Renal cortex interstitium (tissue), 11 donors: Measurements from ENCODE around the gene NAB2. TPM values are rescaled to one million over a fixed set of nuclear protein-coding genes. Genes with fewer than 3 reads are reported as not detected.
A peak's percentile ranks its signal among the peaks of the same experiment; 100 is the strongest.
"Not testable (repeated sequence)": the region's sequence is repeated elsewhere in the genome, so short reads cannot be mapped to it uniquely, and the experiment has no call there.

Experiments
- DNase-seq, 11 donors: peaks; one replicate each; pipeline ENCODE4 v3.0.0-alpha.2; 2013; ENCODE audit warnings: low read depth in 9 of 11, low spot score in 4 of 11; ENCODE audit errors: extremely low read depth in 1 of 11
- polyA plus RNA-seq, 3 donors: library from polyadenylated mRNA; unstranded; fragments of 120-200 nt; gene quantifications; one replicate each; pipeline ENCODE4 v1.2.1, GENCODE V29; 2013; ENCODE audit not compliant: insufficient read length in 3 of 3

Gene NAB2
- polyA plus RNA-seq, 3 donors, result 43.3 to 53.9 (median 52.3) TPM

GRCh38 chr12:57053901-57054300 lies 35.0 kb upstream of the NAB2 start:
- DNase-seq, result not testable (repeated sequence)

GRCh38 chr12:57055824-57056223 lies 33.1 kb upstream of the NAB2 start:
- DNase-seq, result no peak

GRCh38 chr12:57057067-57057751 lies 31.7 kb upstream of the NAB2 start:
- DNase-seq, result no peak

GRCh38 chr12:57058454-57058853 lies 30.5 kb upstream of the NAB2 start:
- no peak for DNase-seq

GRCh38 chr12:57063991-57064685 lies 24.8 kb upstream of the NAB2 start:
- no peak for DNase-seq

GRCh38 chr12:57066245-57066644 lies 22.7 kb upstream of the NAB2 start:
- DNase-seq, result no peak

GRCh38 chr12:57069523-57069922 lies 19.4 kb upstream of the NAB2 start:
- peak in 9 of 11 donors; percentile 56 to 77 (median 71) for DNase-seq

GRCh38 chr12:57072661-57073060 lies 16.3 kb upstream of the NAB2 start:
- no peak for DNase-seq

- DNase-seq, result not testable (repeated sequence)
These were observed 15.1 kb upstream of the NAB2 start for GRCh38 chr12:57073566-57074450.

GRCh38 chr12:57078519-57079404 lies 10.2 kb upstream of the NAB2 start, which contains the start of gene NEMP1:
Gene NEMP1 (minus strand): TSS chr12:57078791. CDS start chr12:57078745, 46 bp downstream.
- DNase-seq, result peak; percentile 97 to 100 (median 100)

GRCh38 chr12:57079821-57080220 lies 9.1 kb upstream of the NAB2 start:
- no peak for DNase-seq

GRCh38 chr12:57080855-57081254 lies 8.1 kb upstream of the NAB2 start:
- no peak for DNase-seq

GRCh38 chr12:57085999-57086492 lies 2.9 kb upstream of the NAB2 start:
- DNase-seq, result peak; percentile 47 to 83 (median 69)

GRCh38 chr12:57086493-57087009 lies 2.4 kb upstream of the NAB2 start:
- DNase-seq, result peak; percentile 67 to 88 (median 74)

- peak in 9 of 11 donors; percentile 65 to 80 (median 70) for DNase-seq
These were observed 1.8 kb upstream of the NAB2 start for GRCh38 chr12:57087010-57087690.

- peak; percentile 78 to 95 (median 89) for DNase-seq
These were observed 1.1 kb upstream of the NAB2 start for GRCh38 chr12:57087691-57088353.
